ENCODE results near the gene ARFGEF3. TPM values are rescaled to one million over a fixed set of nuclear protein-coding genes. Genes with fewer than 3 reads are reported as not detected.

ARFGEF3 gene
- total RNA-seq, 1 experiment from 2014 or later = 5.2 TPM

- no peak for DNase-seq
- Histone ChIP-seq H3K4me3 (ENCODE audit: low read depth, low read length) (no peak overlapping the region), H3K36me3 (ENCODE audit: control insufficient read depth, insufficient read depth, low read length) (no peaks in the 10 kb centered on the region), H3K9me3 (no peaks in the 10 kb centered on the region), H3K4me1 (peaks cover 13% of the 10 kb centered on the region; the same call in 1 of the 2 replicates), H3K27me3 (replicated peaks; ENCODE audit: control insufficient read depth, insufficient read depth, low read length) (no peaks in the 10 kb centered on the region)
- Mint-ChIP-seq H3K9me3 (ENCODE audit: unreplicated experiment) (peaks cover 15% of the 10 kb centered on the region), H3K4me1 (ENCODE audit: low read depth, unreplicated experiment) (peaks cover 7% of the 10 kb centered on the region), H3K36me3 (ENCODE audit: insufficient read depth, unreplicated experiment) (peaks cover 5% of the 10 kb centered on the region), H3K4me3 (ENCODE audit: unreplicated experiment) (no peak overlapping the region), H3K27ac (ENCODE audit: unreplicated experiment) (no peak overlapping the region), H3K27me3 (ENCODE audit: insufficient read depth, unreplicated experiment) (no peaks in the 10 kb centered on the region)
- CTCF ChIA-PET = interaction anchor here (0.8 to 3.0 kb wide), 5 partner anchors 96 to 289 kb away, joined by 3 to 22 read pairs (median 5); partner anchors contain the start of gene HEBP2
- intact Hi-C loops (cut with micrococcal nuclease; ENCODE audit: unreplicated experiment) = loop anchor here (5.0 kb wide), 2 partner anchors 117 to 652 kb away; no protein-coding TSS in a partner anchor
- no TSS peak for BruUV-seq (replicated peaks)
- POLR2A ChIA-PET = no interaction called here
- no peak for TF ChIP-seq CTCF (IDR thresholded peaks at IDR 0.05; ENCODE audit: insufficient read depth in 1 of 2, low read depth in 1 of 2, low read length in 1 of 2, severe bottlenecking in 1 of 2, unreplicated experiment in 1 of 2)
These were observed 46.5 kb upstream of the ARFGEF3 start for GRCh38 chr6:138115201-138115600.

GRCh38 chr6:138115877-138116660, 45.7 kb upstream of the ARFGEF3 start:
- BruUV-seq (replicated peaks) = no TSS peak
- peaks cover 7% of the 10 kb centered on the region for H3K4me1 Mint-ChIP-seq (ENCODE audit: low read depth, unreplicated experiment)
- Histone ChIP-seq H3K4me3 (ENCODE audit: low read depth, low read length) (no peak overlapping the region), H3K4me1 (peaks cover 13% of the 10 kb centered on the region; the same call in 1 of the 2 replicates), H3K27me3 (replicated peaks; ENCODE audit: control insufficient read depth, insufficient read depth, low read length) (no peaks in the 10 kb centered on the region), H3K36me3 (ENCODE audit: control insufficient read depth, insufficient read depth, low read length) (no peaks in the 10 kb centered on the region), H3K9me3 (no peaks in the 10 kb centered on the region)
- peaks cover 15% of the 10 kb centered on the region for H3K9me3 Mint-ChIP-seq (ENCODE audit: unreplicated experiment)
- peaks cover 5% of the 10 kb centered on the region for H3K36me3 Mint-ChIP-seq (ENCODE audit: insufficient read depth, unreplicated experiment)
- H3K27ac Mint-ChIP-seq (ENCODE audit: unreplicated experiment) = peak overlapping the region; percentile 1
- peak; percentile 55 to 58 for TF ChIP-seq CTCF (IDR thresholded peaks at IDR 0.05; ENCODE audit: insufficient read depth in 1 of 2, low read depth in 1 of 2, low read length in 1 of 2, severe bottlenecking in 1 of 2, unreplicated experiment in 1 of 2)
- ChIA-PET POLR2A (no interaction called here), CTCF (interaction anchor here (0.7 to 3.0 kb wide), 11 partner anchors 15 to 1219 kb away, joined by 3 to 22 read pairs (median 4); partner anchors contain the start of gene HEBP2)
- intact Hi-C loops (cut with micrococcal nuclease; ENCODE audit: unreplicated experiment) = loop anchor here (1.0 to 5.0 kb wide), 8 partner anchors 46 to 651 kb away; partner anchors contain the start of gene HEBP2
- DNase-seq = peak; percentile 67 to 73
- no peaks in the 10 kb centered on the region for H3K27me3 Mint-ChIP-seq (ENCODE audit: insufficient read depth, unreplicated experiment)
- no peak overlapping the region for H3K4me3 Mint-ChIP-seq (ENCODE audit: unreplicated experiment)

- Mint-ChIP-seq H3K36me3 (ENCODE audit: insufficient read depth, unreplicated experiment) (peaks cover 5% of the 10 kb centered on the region), H3K27me3 (ENCODE audit: insufficient read depth, unreplicated experiment) (no peaks in the 10 kb centered on the region), H3K4me1 (ENCODE audit: low read depth, unreplicated experiment) (peaks cover 7% of the 10 kb centered on the region), H3K27ac (ENCODE audit: unreplicated experiment) (no peak overlapping the region), H3K4me3 (ENCODE audit: unreplicated experiment) (no peak overlapping the region), H3K9me3 (ENCODE audit: unreplicated experiment) (peaks cover 15% of the 10 kb centered on the region)
- Histone ChIP-seq H3K27me3 (replicated peaks; ENCODE audit: control insufficient read depth, insufficient read depth, low read length) (no peaks in the 10 kb centered on the region), H3K4me1 (peaks cover 13% of the 10 kb centered on the region; the same call in 1 of the 2 replicates), H3K9me3 (no peaks in the 10 kb centered on the region), H3K4me3 (ENCODE audit: low read depth, low read length) (no peak overlapping the region), H3K36me3 (ENCODE audit: control insufficient read depth, insufficient read depth, low read length) (no peaks in the 10 kb centered on the region)
- ChIA-PET CTCF (interaction anchor here (0.7 to 3.0 kb wide), 9 partner anchors 16 to 1219 kb away, joined by 3 to 22 read pairs (median 5); partner anchors contain the start of gene HEBP2), POLR2A (no interaction called here)
- DNase-seq = no peak
- no peak for TF ChIP-seq CTCF (IDR thresholded peaks at IDR 0.05; ENCODE audit: insufficient read depth in 1 of 2, low read depth in 1 of 2, low read length in 1 of 2, severe bottlenecking in 1 of 2, unreplicated experiment in 1 of 2)
- no TSS peak for BruUV-seq (replicated peaks)
- intact Hi-C loops (cut with micrococcal nuclease; ENCODE audit: unreplicated experiment) = loop anchor here (1.0 to 5.0 kb wide), 8 partner anchors 46 to 651 kb away; partner anchors contain the start of gene HEBP2
These were observed 45.1 kb upstream of the ARFGEF3 start for GRCh38 chr6:138116661-138116999.
